Measurements from ENCODE around the gene FEV. TPM values are rescaled to one million over a fixed set of nuclear protein-coding genes. Genes with fewer than 3 reads are reported as not detected.

The FEV gene
- total RNA-seq, 2 donors from 2014 or later, result not detected

GRCh38 chr2:218981390-218981880 is 3.5 kb downstream of the FEV start:
- H3K4me1 Mint-ChIP-seq, result peaks cover 6% of the 10 kb centered on the region

GRCh38 chr2:218980735-218981389 is 4.1 kb downstream of the FEV start:
- Mint-ChIP-seq H3K9me3 (no peaks in the 10 kb centered on the region), H3K4me3 (peak overlapping the region; percentile 76), H3K36me3 (ENCODE audit: low read depth) (peaks cover 6% of the 10 kb centered on the region), H3K27ac (no peak overlapping the region), H3K27me3 (peaks cover 54% of the 10 kb centered on the region), H3K4me1 (peaks cover 6% of the 10 kb centered on the region)
- ATAC-seq (replicated peaks), result no peak

More at GRCh38 chr2:218981390-218981880, 3.5 kb downstream of the FEV start:
- H3K4me3 Mint-ChIP-seq, result peak overlapping the region; percentile 76
- H3K27me3 Mint-ChIP-seq, result peaks cover 55% of the 10 kb centered on the region
- H3K36me3 Mint-ChIP-seq (ENCODE audit: low read depth), result peaks cover 6% of the 10 kb centered on the region
- no peak overlapping the region for H3K27ac Mint-ChIP-seq
- ATAC-seq (replicated peaks), result no peak
- no peaks in the 10 kb centered on the region for H3K9me3 Mint-ChIP-seq

DNA sequence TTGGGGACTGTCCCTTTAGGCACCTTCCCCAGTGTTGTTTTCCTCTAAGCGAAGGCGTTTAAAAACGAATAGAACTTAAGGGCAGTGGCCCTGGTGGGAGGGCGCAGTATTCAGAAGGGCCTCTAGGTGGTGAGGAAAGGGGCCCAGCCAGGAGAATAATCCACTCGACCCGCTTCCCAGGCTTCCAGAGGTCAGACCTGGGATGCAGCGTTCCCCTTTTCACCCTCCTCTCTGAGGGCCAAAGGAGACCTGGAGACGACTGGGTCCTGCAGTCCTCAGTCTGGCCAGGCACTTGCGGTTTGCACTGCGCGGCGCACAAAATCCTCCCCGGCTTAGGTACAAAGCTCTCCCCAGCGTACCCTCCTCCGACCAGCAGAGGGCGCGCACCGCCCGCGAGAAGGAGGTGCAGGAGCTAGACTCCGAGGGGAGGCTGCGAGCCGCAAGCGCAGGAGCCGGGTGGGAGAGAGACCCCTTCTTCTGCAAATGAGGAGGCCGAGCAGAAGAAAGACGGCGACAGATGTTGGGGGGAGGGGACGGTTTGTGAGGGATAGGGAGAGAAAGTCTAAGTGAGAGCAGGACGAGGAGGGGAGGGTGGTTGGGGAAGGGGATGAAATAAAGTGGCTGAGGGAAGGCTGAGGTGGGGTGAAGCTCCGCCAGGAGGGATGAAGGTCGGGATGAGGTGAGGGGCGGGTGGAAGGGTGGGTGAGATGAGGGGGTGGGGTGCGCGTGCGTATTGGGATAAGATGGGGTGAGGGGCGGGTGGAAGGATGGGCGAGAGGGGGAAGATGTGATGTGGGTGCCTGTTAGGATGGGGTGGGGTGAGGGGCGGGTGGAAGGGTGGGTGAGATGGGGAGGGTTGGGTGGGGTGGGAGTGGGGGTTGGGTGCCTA is 4.9 kb downstream of the FEV start:
- H3K4me3 Mint-ChIP-seq, result peak overlapping the region; percentile 76

DNA sequence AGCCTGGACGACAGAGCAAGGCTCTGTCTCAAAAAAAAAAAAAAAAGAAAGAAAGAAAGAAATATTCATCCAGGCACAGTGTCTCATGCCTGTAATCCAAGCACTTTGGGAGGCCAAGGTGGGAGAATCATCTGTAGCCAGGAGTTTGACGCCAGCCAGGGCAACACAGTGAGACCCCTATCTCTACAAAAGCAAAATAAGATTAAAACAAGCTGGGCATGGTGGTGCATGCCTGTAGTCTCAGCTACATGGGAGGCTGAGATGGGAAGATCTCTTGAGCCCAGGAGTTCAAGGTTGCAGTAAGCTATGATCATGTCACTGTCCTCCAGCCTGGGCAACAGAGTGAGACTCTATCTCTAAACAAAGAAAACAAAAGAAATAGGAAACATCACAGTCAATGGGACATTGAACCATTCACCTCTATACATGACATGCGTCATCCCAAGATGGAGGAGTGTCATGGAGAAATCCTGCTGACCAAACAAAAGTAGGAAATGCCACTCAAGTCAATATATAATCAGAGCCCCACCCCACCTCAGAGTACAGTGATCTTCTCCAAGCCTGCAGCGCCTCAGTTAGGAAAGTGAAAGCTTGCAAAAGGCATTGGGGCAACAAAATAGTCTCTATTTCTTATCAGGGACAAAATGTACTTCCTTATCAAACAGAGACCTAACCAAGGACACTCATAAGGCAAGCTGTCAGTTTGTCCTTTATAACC is 9.8 kb downstream of the FEV start:
- peaks cover 61% of the 10 kb centered on the region for H3K27me3 Mint-ChIP-seq
- no peaks in the 10 kb centered on the region for H3K4me1 Mint-ChIP-seq
- H3K9me3 Mint-ChIP-seq, result no peaks in the 10 kb centered on the region
- no peaks in the 10 kb centered on the region for H3K36me3 Mint-ChIP-seq (ENCODE audit: low read depth)
- no peak overlapping the region for H3K4me3 Mint-ChIP-seq
- no peak for ATAC-seq (replicated peaks)
- H3K27ac Mint-ChIP-seq, result no peak overlapping the region

More for the DNA sequence above, 4.9 kb downstream of the FEV start:
- Mint-ChIP-seq H3K27ac (no peak overlapping the region), H3K36me3 (ENCODE audit: low read depth) (peaks cover 6% of the 10 kb centered on the region), H3K4me1 (peaks cover 6% of the 10 kb centered on the region), H3K27me3 (peaks cover 58% of the 10 kb centered on the region), H3K9me3 (no peaks in the 10 kb centered on the region)
- ATAC-seq (replicated peaks), result peak; percentile 94

DNA sequence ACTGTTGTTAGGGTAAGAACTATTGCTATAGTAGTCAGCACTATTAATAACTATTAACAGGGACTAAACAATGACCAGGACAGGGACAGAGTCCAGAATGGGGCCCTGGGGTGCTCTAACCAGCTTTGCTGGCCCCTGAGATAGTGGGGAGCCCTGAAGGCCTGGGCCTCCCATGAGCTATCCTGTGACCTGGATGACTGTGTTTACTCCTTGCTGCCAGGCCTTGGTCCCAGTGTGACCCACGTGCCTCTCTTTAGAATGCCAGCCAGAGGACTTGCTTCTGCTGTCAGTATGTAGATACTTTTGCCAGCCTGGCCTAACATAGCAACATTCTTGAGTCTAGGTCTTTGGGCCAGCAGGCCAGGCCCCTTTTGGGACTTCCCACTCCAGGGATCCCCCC is 14.1 kb downstream of the FEV start:
- no peaks in the 10 kb centered on the region for H3K4me1 Mint-ChIP-seq
- ATAC-seq (replicated peaks), result no peak
- peaks cover 59% of the 10 kb centered on the region for H3K27me3 Mint-ChIP-seq
- no peaks in the 10 kb centered on the region for H3K36me3 Mint-ChIP-seq (ENCODE audit: low read depth)
- H3K4me3 Mint-ChIP-seq, result no peak overlapping the region
- H3K9me3 Mint-ChIP-seq, result no peaks in the 10 kb centered on the region
- no peak overlapping the region for H3K27ac Mint-ChIP-seq

DNA sequence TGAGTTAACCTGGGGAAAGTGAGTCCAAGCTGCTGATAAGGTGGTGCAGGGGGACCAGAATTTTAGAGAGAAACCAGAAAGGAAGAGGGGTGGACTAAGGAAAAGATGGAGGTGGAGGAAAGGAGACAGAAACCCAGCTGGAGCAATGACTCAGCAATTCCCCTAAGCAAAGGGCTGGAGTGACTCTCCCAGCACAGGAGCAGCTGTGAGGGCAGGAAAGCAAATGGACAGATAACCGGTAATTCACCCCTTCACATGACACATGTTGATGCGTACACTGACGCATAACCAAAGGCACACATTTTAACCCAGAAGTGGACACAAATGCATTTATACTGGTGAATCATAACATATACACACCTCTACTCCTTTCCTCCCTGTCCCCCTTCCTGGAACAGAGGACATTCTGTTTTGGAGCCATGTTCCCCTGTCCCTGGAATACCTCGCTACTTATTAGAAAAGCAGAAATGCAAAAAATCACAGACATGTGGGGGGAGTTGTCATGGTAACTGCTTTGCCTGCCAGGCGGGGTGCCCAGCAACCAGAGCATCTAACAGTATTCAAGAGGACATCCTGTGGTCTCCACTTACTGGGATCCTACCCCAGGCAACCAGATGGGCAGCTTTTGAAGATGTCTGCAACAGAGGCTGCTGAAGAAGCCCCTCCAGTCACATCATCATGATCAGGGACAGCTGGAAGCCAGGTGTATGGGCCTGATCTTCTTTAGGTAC is 20.8 kb downstream of the FEV start:
- Mint-ChIP-seq H3K27me3 (peaks cover 50% of the 10 kb centered on the region), H3K4me1 (peaks cover 7% of the 10 kb centered on the region)

GRCh38 chr2:218963601-218964000 is 21.4 kb downstream of the FEV start:
- Mint-ChIP-seq H3K36me3 (ENCODE audit: low read depth) (peaks cover 10% of the 10 kb centered on the region), H3K27ac (no peak overlapping the region), H3K27me3 (peaks cover 52% of the 10 kb centered on the region), H3K4me3 (no peak overlapping the region), H3K4me1 (peaks cover 7% of the 10 kb centered on the region), H3K9me3 (no peaks in the 10 kb centered on the region)
- ATAC-seq (replicated peaks), result no peak

More for the DNA sequence above, 20.8 kb downstream of the FEV start:
- Mint-ChIP-seq H3K27ac (no peak overlapping the region), H3K9me3 (no peaks in the 10 kb centered on the region), H3K4me3 (no peak overlapping the region), H3K36me3 (ENCODE audit: low read depth) (peaks cover 5% of the 10 kb centered on the region)
- ATAC-seq (replicated peaks), result no peak

GRCh38 chr2:218962859-218963492 is 22.0 kb downstream of the FEV start:
- no peaks in the 10 kb centered on the region for H3K9me3 Mint-ChIP-seq
- peaks cover 55% of the 10 kb centered on the region for H3K27me3 Mint-ChIP-seq
- peaks cover 7% of the 10 kb centered on the region for H3K4me1 Mint-ChIP-seq
- no peak overlapping the region for H3K4me3 Mint-ChIP-seq
- no peak for ATAC-seq (replicated peaks)
- H3K36me3 Mint-ChIP-seq (ENCODE audit: low read depth), result peaks cover 10% of the 10 kb centered on the region
- no peak overlapping the region for H3K27ac Mint-ChIP-seq

GRCh38 chr2:218961651-218962570 is 23.1 kb downstream of the FEV start:
- Mint-ChIP-seq H3K4me1 (peaks cover 7% of the 10 kb centered on the region), H3K36me3 (ENCODE audit: low read depth) (peaks cover 10% of the 10 kb centered on the region), H3K9me3 (no peaks in the 10 kb centered on the region), H3K27ac (no peak overlapping the region), H3K27me3 (peaks cover 61% of the 10 kb centered on the region), H3K4me3 (peak overlapping the region; percentile 30)
- ATAC-seq (replicated peaks), result no peak

DNA sequence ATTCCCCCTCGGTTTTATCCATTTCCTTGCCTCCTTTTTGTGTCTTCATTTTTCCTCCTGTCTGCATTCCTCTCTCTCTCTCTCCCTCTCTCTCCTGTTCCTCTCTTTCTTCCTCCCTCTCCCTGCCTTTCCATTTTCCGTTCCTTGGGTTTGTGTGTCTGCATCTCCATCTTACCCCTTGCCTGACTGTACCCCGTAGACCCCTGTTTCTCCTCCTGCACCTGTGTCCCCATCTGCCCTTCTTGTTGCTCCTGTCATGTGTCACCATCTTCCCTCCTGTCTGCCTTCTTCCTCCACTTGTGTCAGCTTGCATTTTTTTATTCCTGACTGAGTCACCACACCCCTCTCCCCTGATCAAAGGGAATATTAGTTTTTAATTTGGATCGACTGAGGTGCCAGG is 23.8 kb downstream of the FEV start:
- Mint-ChIP-seq H3K4me3 (peak overlapping the region; percentile 30), H3K4me1 (peaks cover 7% of the 10 kb centered on the region), H3K9me3 (no peaks in the 10 kb centered on the region), H3K36me3 (ENCODE audit: low read depth) (peaks cover 10% of the 10 kb centered on the region), H3K27me3 (peaks cover 63% of the 10 kb centered on the region), H3K27ac (no peak overlapping the region)
- no peak for ATAC-seq (replicated peaks)

GRCh38 chr2:218960309-218961165 is 24.4 kb downstream of the FEV start:
- no peak overlapping the region for H3K27ac Mint-ChIP-seq
- H3K36me3 Mint-ChIP-seq (ENCODE audit: low read depth), result peaks cover 10% of the 10 kb centered on the region
- peaks cover 60% of the 10 kb centered on the region for H3K27me3 Mint-ChIP-seq
- ATAC-seq (replicated peaks), result no peak
- H3K4me3 Mint-ChIP-seq, result peak overlapping the region; percentile 30
- H3K9me3 Mint-ChIP-seq, result no peaks in the 10 kb centered on the region
- H3K4me1 Mint-ChIP-seq, result peaks cover 7% of the 10 kb centered on the region

DNA sequence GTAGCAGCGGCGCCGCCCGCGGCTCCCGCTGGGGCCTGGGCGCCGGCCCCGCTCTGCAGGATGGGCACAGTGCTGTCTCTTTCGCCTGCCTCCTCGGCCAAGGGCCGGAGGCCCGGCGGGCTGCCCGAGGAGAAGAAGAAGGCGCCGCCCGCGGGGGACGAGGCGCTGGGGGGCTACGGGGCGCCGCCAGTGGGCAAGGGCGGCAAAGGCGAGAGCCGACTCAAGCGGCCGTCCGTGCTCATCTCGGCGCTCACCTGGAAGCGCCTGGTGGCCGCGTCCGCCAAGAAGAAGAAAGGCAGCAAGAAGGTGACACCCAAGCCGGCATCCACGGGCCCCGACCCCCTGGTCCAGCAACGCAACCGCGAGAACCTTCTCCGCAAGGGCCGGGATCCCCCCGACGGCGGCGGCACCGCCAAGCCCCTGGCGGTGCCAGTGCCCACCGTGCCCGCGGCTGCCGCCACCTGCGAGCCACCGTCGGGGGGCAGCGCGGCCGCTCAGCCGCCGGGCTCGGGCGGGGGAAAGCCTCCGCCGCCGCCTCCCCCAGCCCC is 25.1 kb downstream of the FEV start:
- Mint-ChIP-seq H3K4me1 (peaks cover 7% of the 10 kb centered on the region), H3K36me3 (ENCODE audit: low read depth) (peaks cover 10% of the 10 kb centered on the region), H3K27ac (no peak overlapping the region), H3K4me3 (peak overlapping the region; percentile 63), H3K9me3 (no peaks in the 10 kb centered on the region), H3K27me3 (peaks cover 66% of the 10 kb centered on the region)
- peak; percentile 1 for ATAC-seq (replicated peaks)

Measured in activated T-helper 17 cell treated with anti-CD3 and anti-CD28 coated beads, Interleukin-2, amount 50 U/mL, for 72 hours (primary cell).